SJCRH30 (cell line): Measurements from ENCODE around the gene SCD. TPM values are rescaled to one million over a fixed set of nuclear protein-coding genes. Genes with fewer than 3 reads are reported as not detected.
"Not testable (repeated sequence)": the region's sequence is repeated elsewhere in the genome, so short reads cannot be mapped to it uniquely, and the experiment has no call there.

Source experiments
- DNase-seq, 2 experiments: peaks; one replicate each; pipeline ENCODE4 v3.0.0-alpha.2; 2015 to 2020
- H3K27ac ChIP-seq: fragments of 250-450 bp; sonication (Bioruptor Pico); 2 replicates; pipeline ENCODE4 v1.5.1; 2020; ENCODE audit warnings: mild to moderate bottlenecking, moderate library complexity
- H3K27me3 ChIP-seq: fragments of 250-450 bp; sonication (Bioruptor Pico); 2 replicates; pipeline ENCODE4 v1.5.1; 2020; ENCODE audit warnings: mild to moderate bottlenecking, moderate library complexity
- H3K36me3 ChIP-seq: fragments of 250-450 bp; sonication (Bioruptor Pico); 2 replicates; pipeline ENCODE4 v1.5.1; 2020; ENCODE audit warnings: mild to moderate bottlenecking, moderate library complexity
- H3K4me1 ChIP-seq: fragments of 250-450 bp; sonication (Bioruptor Pico); 2 replicates; pipeline ENCODE4 v1.5.1; 2020; ENCODE audit warnings: mild to moderate bottlenecking, moderate library complexity
- H3K4me3 ChIP-seq: fragments of 250-450 bp; sonication (Bioruptor Pico); 2 replicates; pipeline ENCODE4 v1.5.1; 2020; ENCODE audit warnings: mild to moderate bottlenecking, moderate library complexity
- H3K9me3 ChIP-seq: fragments of 250-450 bp; sonication (Bioruptor Pico); replicated peaks from 2 replicates; pipeline ENCODE4 v1.5.1; 2020; ENCODE audit warnings: mild to moderate bottlenecking, moderate library complexity
- total RNA-seq: library from RNA; depleted of rRNA; stranded (reverse); fragments of >200 nt; shearing (Covaris generic); gene quantifications from 2 replicates; pipeline ENCODE4 v1.2.3, GENCODE V29; 2014; rRNA removed

SCD gene
- 421 and 427 TPM in 2 replicates for total RNA-seq

- peak; percentile 98 to 99 for DNase-seq
- Histone ChIP-seq H3K4me3 (peak within 1 kb of the TSS; percentile 88), H3K27ac (peak within 1 kb of the TSS; percentile 79), H3K27me3 (no peaks in the 10 kb centered on the region), H3K9me3 (no peaks in the 10 kb centered on the region), H3K36me3 (peaks cover 41% of the 10 kb centered on the region), H3K4me1 (peaks cover 22% of the 10 kb centered on the region)
These were observed at the start of gene SCD for GRCh38 chr10:100346765-100347567. Gene SCD, plus strand, starts transcription at chr10:100347233. Its CDS starts 272 bp downstream, at chr10:100347505.

- H3K4me1 ChIP-seq = no peaks in the 10 kb centered on the region
- H3K27me3 ChIP-seq = peaks cover 6% of the 10 kb centered on the region; the same call in 1 of the 2 replicates
- H3K4me3 ChIP-seq = no peak overlapping the region
- H3K27ac ChIP-seq = no peak overlapping the region
- no peaks in the 10 kb centered on the region for H3K9me3 ChIP-seq
- DNase-seq = no peak
- H3K36me3 ChIP-seq = no peaks in the 10 kb centered on the region
These were observed 49.8 kb upstream of the SCD start for GRCh38 chr10:100297242-100297641.

GRCh38 chr10:100301123-100301522 lies 45.9 kb upstream of the SCD start:
- H3K4me3 ChIP-seq, H3K4me1 ChIP-seq, H3K9me3 ChIP-seq, H3K27ac ChIP-seq, H3K36me3 ChIP-seq, DNase-seq, H3K27me3 ChIP-seq: not testable (repeated sequence)

- Histone ChIP-seq H3K4me3 (no peak overlapping the region), H3K27me3 (peaks cover 8% of the 10 kb centered on the region; the same call in 1 of the 2 replicates), H3K4me1 (no peaks in the 10 kb centered on the region), H3K27ac (no peak overlapping the region), H3K9me3 (no peaks in the 10 kb centered on the region), H3K36me3 (no peaks in the 10 kb centered on the region)
- peak in 1 of 2 experiments; percentile 36 for DNase-seq
These were observed 43.2 kb upstream of the SCD start for GRCh38 chr10:100303724-100304319.

- DNase-seq = no peak
- H3K4me3 ChIP-seq = no peak overlapping the region
- H3K9me3 ChIP-seq = no peaks in the 10 kb centered on the region
- no peak overlapping the region for H3K27ac ChIP-seq
- no peaks in the 10 kb centered on the region for H3K36me3 ChIP-seq
- peaks cover 8% of the 10 kb centered on the region; the same call in 1 of the 2 replicates for H3K27me3 ChIP-seq
- no peaks in the 10 kb centered on the region for H3K4me1 ChIP-seq
These were observed 42.6 kb upstream of the SCD start for GRCh38 chr10:100304414-100304813.

GRCh38 chr10:100306861-100307260 lies 40.2 kb upstream of the SCD start:
- H3K27ac ChIP-seq = no peak overlapping the region
- H3K36me3 ChIP-seq = no peaks in the 10 kb centered on the region
- H3K4me1 ChIP-seq = no peaks in the 10 kb centered on the region
- no peak for DNase-seq
- no peaks in the 10 kb centered on the region for H3K9me3 ChIP-seq
- H3K27me3 ChIP-seq = peaks cover 4% of the 10 kb centered on the region; the same call in 1 of the 2 replicates
- no peak overlapping the region for H3K4me3 ChIP-seq

GRCh38 chr10:100307684-100308083 lies 39.3 kb upstream of the SCD start:
- H3K27me3 ChIP-seq = peaks cover 4% of the 10 kb centered on the region; the same call in 1 of the 2 replicates
- H3K36me3 ChIP-seq = no peaks in the 10 kb centered on the region
- H3K4me1 ChIP-seq = no peaks in the 10 kb centered on the region
- H3K4me3 ChIP-seq = no peak overlapping the region
- H3K9me3 ChIP-seq = no peaks in the 10 kb centered on the region
- no peak for DNase-seq
- no peak overlapping the region for H3K27ac ChIP-seq

- Histone ChIP-seq H3K9me3 (no peaks in the 10 kb centered on the region), H3K36me3 (no peaks in the 10 kb centered on the region), H3K4me1 (no peaks in the 10 kb centered on the region), H3K27ac (no peak overlapping the region), H3K4me3 (no peak overlapping the region), H3K27me3 (peaks cover 7% of the 10 kb centered on the region)
- DNase-seq = no peak
These were observed 35.7 kb upstream of the SCD start for GRCh38 chr10:100311298-100311697.

- H3K9me3 ChIP-seq = no peaks in the 10 kb centered on the region
- DNase-seq = no peak
- no peak overlapping the region for H3K4me3 ChIP-seq
- H3K27me3 ChIP-seq = peaks cover 8% of the 10 kb centered on the region
- H3K36me3 ChIP-seq = no peaks in the 10 kb centered on the region
- no peak overlapping the region for H3K27ac ChIP-seq
- no peaks in the 10 kb centered on the region for H3K4me1 ChIP-seq
These were observed 31.4 kb upstream of the SCD start for GRCh38 chr10:100315615-100316014.

GRCh38 chr10:100318207-100318606 lies 28.8 kb upstream of the SCD start:
- Histone ChIP-seq H3K4me1 (no peaks in the 10 kb centered on the region), H3K27me3 (peaks cover 8% of the 10 kb centered on the region; the same call in 1 of the 2 replicates), H3K36me3 (no peaks in the 10 kb centered on the region), H3K9me3 (no peaks in the 10 kb centered on the region), H3K27ac (no peak overlapping the region), H3K4me3 (no peak overlapping the region)
- DNase-seq = no peak

- no peak overlapping the region for H3K27ac ChIP-seq
- DNase-seq = no peak
These were observed 27.2 kb upstream of the SCD start for GRCh38 chr10:100319707-100320402.

GRCh38 chr10:100325158-100325557 lies 21.9 kb upstream of the SCD start:
- H3K36me3 ChIP-seq = no peaks in the 10 kb centered on the region
- H3K4me1 ChIP-seq = no peaks in the 10 kb centered on the region
- no peak overlapping the region for H3K4me3 ChIP-seq
- no peaks in the 10 kb centered on the region for H3K9me3 ChIP-seq
- H3K27me3 ChIP-seq = peaks cover 3% of the 10 kb centered on the region; the same call in 1 of the 2 replicates
- no peak overlapping the region for H3K27ac ChIP-seq
- DNase-seq = peak; percentile 32 to 47

More at GRCh38 chr10:100319707-100320402, 27.2 kb upstream of the SCD start:
- Histone ChIP-seq H3K36me3 (no peaks in the 10 kb centered on the region), H3K4me1 (no peaks in the 10 kb centered on the region), H3K9me3 (no peaks in the 10 kb centered on the region), H3K4me3 (no peak overlapping the region), H3K27me3 (peaks cover 8% of the 10 kb centered on the region; the same call in 1 of the 2 replicates)

- H3K4me3 ChIP-seq = no peak overlapping the region
- DNase-seq = no peak
- H3K9me3 ChIP-seq = no peaks in the 10 kb centered on the region
- no peaks in the 10 kb centered on the region for H3K4me1 ChIP-seq
- no peaks in the 10 kb centered on the region; the same call in 1 of the 2 replicates for H3K27me3 ChIP-seq
- H3K36me3 ChIP-seq = no peaks in the 10 kb centered on the region
- H3K27ac ChIP-seq = no peak overlapping the region
These were observed 19.9 kb upstream of the SCD start for GRCh38 chr10:100327007-100327717.

- Histone ChIP-seq H3K4me1 (no peaks in the 10 kb centered on the region), H3K9me3 (no peaks in the 10 kb centered on the region), H3K4me3 (no peak overlapping the region), H3K27me3 (no peaks in the 10 kb centered on the region; the same call in 1 of the 2 replicates), H3K27ac (no peak overlapping the region), H3K36me3 (no peaks in the 10 kb centered on the region)
- DNase-seq = no peak
These were observed 19.4 kb upstream of the SCD start for GRCh38 chr10:100327718-100328009.
